Measurements from ENCODE around the gene RELN.

DNA sequence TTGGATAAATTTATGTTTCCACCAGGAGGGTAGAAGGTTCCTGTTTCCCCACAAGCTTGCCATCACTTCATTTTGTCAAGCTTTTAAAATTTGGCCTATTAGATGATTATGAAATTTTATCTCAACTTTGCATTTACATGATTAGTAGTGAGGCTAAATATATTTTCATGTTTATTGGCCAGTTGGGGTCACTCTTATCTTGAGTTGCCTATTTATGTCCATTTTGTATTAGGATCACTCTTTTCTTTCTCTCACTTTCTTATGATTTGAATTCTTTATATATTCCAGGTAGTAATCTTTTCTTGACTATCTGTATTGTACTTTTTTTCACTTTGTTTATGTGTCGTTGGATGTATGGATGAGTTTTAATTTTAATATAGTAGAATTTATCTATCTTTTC is 324.9 kb downstream of the RELN start:
- TF ChIP-seq POLR2A (IDR thresholded peaks at IDR 0.05; ENCODE audit: extremely low read depth, insufficient read length): no peak
- TF ChIP-seq, protein P1, sequence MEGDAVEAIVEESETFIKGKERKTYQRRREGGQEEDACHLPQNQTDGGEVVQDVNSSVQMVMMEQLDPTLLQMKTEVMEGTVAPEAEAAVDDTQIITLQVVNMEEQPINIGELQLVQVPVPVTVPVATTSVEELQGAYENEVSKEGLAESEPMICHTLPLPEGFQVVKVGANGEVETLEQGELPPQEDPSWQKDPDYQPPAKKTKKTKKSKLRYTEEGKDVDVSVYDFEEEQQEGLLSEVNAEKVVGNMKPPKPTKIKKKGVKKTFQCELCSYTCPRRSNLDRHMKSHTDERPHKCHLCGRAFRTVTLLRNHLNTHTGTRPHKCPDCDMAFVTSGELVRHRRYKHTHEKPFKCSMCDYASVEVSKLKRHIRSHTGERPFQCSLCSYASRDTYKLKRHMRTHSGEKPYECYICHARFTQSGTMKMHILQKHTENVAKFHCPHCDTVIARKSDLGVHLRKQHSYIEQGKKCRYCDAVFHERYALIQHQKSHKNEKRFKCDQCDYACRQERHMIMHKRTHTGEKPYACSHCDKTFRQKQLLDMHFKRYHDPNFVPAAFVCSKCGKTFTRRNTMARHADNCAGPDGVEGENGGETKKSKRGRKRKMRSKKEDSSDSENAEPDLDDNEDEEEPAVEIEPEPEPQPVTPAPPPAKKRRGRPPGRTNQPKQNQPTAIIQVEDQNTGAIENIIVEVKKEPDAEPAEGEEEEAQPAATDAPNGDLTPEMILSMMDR (IDR thresholded peaks at IDR 0.05; ENCODE audit: low read depth, low read length): no peak
- TF ChIP-seq, protein P2, sequence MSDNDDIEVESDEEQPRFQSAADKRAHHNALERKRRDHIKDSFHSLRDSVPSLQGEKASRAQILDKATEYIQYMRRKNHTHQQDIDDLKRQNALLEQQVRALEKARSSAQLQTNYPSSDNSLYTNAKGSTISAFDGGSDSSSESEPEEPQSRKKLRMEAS (IDR thresholded peaks at IDR 0.05; ENCODE audit: low read depth, low read length): no peak
